Coronary artery (tissue), 2 donors: ENCODE measurements around the gene CTDP1.

ENCODE experiments used
- DNase-seq: peaks from one replicate; pipeline ENCODE4 v3.0.0-alpha.2; 2017; ENCODE audit warnings: low spot score
- H3K27ac ChIP-seq, 2 donors: fragments of 200-600 bp; sonication (generic); one replicate each; pipeline ENCODE4 v1.5.1; 2016 to 2019
- H3K4me3 ChIP-seq: fragments of 200-600 bp; sonication (generic); 2 replicates; pipeline ENCODE4 v1.5.1; 2016; ENCODE audit warnings: mild to moderate bottlenecking, moderate library complexity
- CTCF ChIP-seq: fragments of 200-600 bp; sonication (generic); IDR thresholded peaks from one replicate; pipeline ENCODE4 v1.5.1; 2019; ENCODE audit warnings: antibody characterized with exemption

The CTDP1 gene

GRCh38 chr18:79695856-79696850, 16.6 kb downstream of the CTDP1 start:
- no peak for DNase-seq
- Histone ChIP-seq H3K4me3 (no peak overlapping the region), H3K27ac (no peak overlapping the region)
- TF ChIP-seq CTCF = no peak

- no peak for TF ChIP-seq CTCF
- H3K4me3 ChIP-seq = no peak overlapping the region
- DNase-seq = no peak
- H3K27ac ChIP-seq = no peak overlapping the region
Observed at GRCh38 chr18:79697178-79697577, 17.6 kb downstream of the CTDP1 start.

- Histone ChIP-seq H3K4me3 (no peak overlapping the region), H3K27ac (no peak overlapping the region)
- DNase-seq = no peak
- no peak for TF ChIP-seq CTCF
Observed at GRCh38 chr18:79697976-79698375, 18.4 kb downstream of the CTDP1 start.

GRCh38 chr18:79698668-79699335, 19.2 kb downstream of the CTDP1 start:
- Histone ChIP-seq H3K4me3 (no peak overlapping the region), H3K27ac (no peak overlapping the region)
- no peak for TF ChIP-seq CTCF
- DNase-seq = no peak

GRCh38 chr18:79699653-79700052, 20.1 kb downstream of the CTDP1 start:
- no peak overlapping the region for H3K27ac ChIP-seq
- H3K4me3 ChIP-seq = no peak overlapping the region
- TF ChIP-seq CTCF = no peak
- no peak for DNase-seq

- Histone ChIP-seq H3K27ac (no peak overlapping the region), H3K4me3 (no peak overlapping the region)
- DNase-seq = no peak
- TF ChIP-seq CTCF = no peak
Observed at GRCh38 chr18:79702906-79703305, 23.3 kb downstream of the CTDP1 start.
